ENCODE data around the gene SSBP3. TPM values are rescaled to one million over a fixed set of nuclear protein-coding genes. Genes with fewer than 3 reads are reported as not detected.

SSBP3 gene
- total RNA-seq, 1 experiment from 2014 or later, result 115 TPM

- H3K27ac Mint-ChIP-seq, result peak overlapping the region; percentile 53; the same call in 1 of the 2 replicates
- H3K4me3 Mint-ChIP-seq, result no peak overlapping the region
- no peaks in the 10 kb centered on the region for H3K9me3 Mint-ChIP-seq
- H3K27me3 Mint-ChIP-seq (ENCODE audit: low read depth), result no peaks in the 10 kb centered on the region
- peaks cover 52% of the 10 kb centered on the region for H3K36me3 Mint-ChIP-seq
- ATAC-seq (no peak), DNase-seq (ENCODE audit: low spot score) (no peak)
- ChIA-PET CTCF (interaction anchor here (1.0 to 1.7 kb wide), 2 partner anchors 97 to 270 kb away, joined by 3 to 7 read pairs; no protein-coding TSS in a partner anchor), POLR2A (interaction anchor here (1.1 kb wide), 1 partner anchor 188 kb away, joined by 4 read pairs; the partner anchor contains the start of gene SSBP3)
- peaks cover 13% of the 10 kb centered on the region for H3K4me1 Mint-ChIP-seq
- TF ChIP-seq RELA (CRISPR knock-in tag; IDR thresholded peaks at IDR 0.05; ENCODE audit: borderline replicate concordance) (no peak), KAT7 (CRISPR knock-in tag; IDR thresholded peaks at IDR 0.05; ENCODE audit: borderline replicate concordance) (no peak), USF1 (CRISPR knock-in tag; IDR thresholded peaks at IDR 0.05) (no peak), MAX (CRISPR knock-in tag; IDR thresholded peaks at IDR 0.05) (no peak)
Observed at GRCh38 chr1:54218883-54219687, 187.1 kb downstream of the SSBP3 start.

- ChIA-PET CTCF (no interaction called here), POLR2A (no interaction called here)
- H3K27ac Mint-ChIP-seq, result no peak overlapping the region
- H3K36me3 Mint-ChIP-seq, result peaks cover 80% of the 10 kb centered on the region
- no peaks in the 10 kb centered on the region for H3K27me3 Mint-ChIP-seq (ENCODE audit: low read depth)
- no peak for DNase-seq (ENCODE audit: low spot score)
- TF ChIP-seq ZNF317 (CRISPR knock-in tag; IDR thresholded peaks at IDR 0.05; ENCODE audit: borderline replicate concordance, low read depth) (no peak), ZNF532 (CRISPR knock-in tag; IDR thresholded peaks at IDR 0.05; ENCODE audit: borderline replicate concordance) (no peak), ZNF263 (CRISPR knock-in tag; IDR thresholded peaks at IDR 0.05; ENCODE audit: low read depth) (no peak), IRF2 (CRISPR knock-in tag; IDR thresholded peaks at IDR 0.05; ENCODE audit: borderline replicate concordance, low read depth) (no peak), ZNF232 (CRISPR knock-in tag; IDR thresholded peaks at IDR 0.05) (no peak), SMAD3 (CRISPR knock-in tag; IDR thresholded peaks at IDR 0.05; ENCODE audit: borderline replicate concordance) (no peak), ZBTB43 (CRISPR knock-in tag; IDR thresholded peaks at IDR 0.05) (no peak), FOXJ3 (CRISPR knock-in tag; IDR thresholded peaks at IDR 0.05; ENCODE audit: borderline replicate concordance) (no peak), NR2C2 (CRISPR knock-in tag; IDR thresholded peaks at IDR 0.05) (no peak), FOXP4 (CRISPR knock-in tag; IDR thresholded peaks at IDR 0.05) (no peak)
- H3K4me3 Mint-ChIP-seq, result no peak overlapping the region
- ATAC-seq, result no peak
- H3K4me1 Mint-ChIP-seq, result peaks cover 2% of the 10 kb centered on the region; the same call in 1 of the 2 replicates
- no peaks in the 10 kb centered on the region for H3K9me3 Mint-ChIP-seq
Observed at GRCh38 chr1:54215523-54215922, 190.7 kb downstream of the SSBP3 start.

Data from WTC11 (cell line).